GM18499 (cell line): ENCODE results near the gene RAPGEF6.

Source experiments
- ATAC-seq: cut with Tn5 transposase; IDR thresholded peaks from one replicate; pipeline ENCODE4 v1.9.1; 2021; ENCODE audit warnings: moderate number of reproducible peaks; ENCODE audit not compliant: insufficient read depth, unreplicated experiment

RAPGEF6 gene

DNA sequence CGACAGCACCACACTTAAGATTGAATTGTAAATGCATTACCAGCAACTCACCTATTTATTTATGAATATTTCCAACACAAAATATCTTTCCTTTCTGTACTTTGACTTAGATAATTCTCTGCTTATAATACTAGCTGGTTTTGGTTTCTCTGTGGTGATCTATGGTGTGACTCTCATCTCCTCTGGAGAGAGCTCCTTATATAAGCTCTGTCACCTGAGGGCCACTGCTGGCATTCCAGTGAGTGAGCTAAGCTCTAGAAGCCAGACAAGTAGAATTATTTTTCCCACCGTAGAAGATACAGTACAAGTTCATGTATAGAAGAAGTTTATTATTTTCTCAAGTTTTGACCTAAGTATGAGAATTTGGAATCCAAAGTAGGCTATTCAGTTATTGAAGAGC is 259.7 kb downstream of the RAPGEF6 start:
- ATAC-seq = no peak
